ENCODE data around the gene SPAG4.

DNA sequence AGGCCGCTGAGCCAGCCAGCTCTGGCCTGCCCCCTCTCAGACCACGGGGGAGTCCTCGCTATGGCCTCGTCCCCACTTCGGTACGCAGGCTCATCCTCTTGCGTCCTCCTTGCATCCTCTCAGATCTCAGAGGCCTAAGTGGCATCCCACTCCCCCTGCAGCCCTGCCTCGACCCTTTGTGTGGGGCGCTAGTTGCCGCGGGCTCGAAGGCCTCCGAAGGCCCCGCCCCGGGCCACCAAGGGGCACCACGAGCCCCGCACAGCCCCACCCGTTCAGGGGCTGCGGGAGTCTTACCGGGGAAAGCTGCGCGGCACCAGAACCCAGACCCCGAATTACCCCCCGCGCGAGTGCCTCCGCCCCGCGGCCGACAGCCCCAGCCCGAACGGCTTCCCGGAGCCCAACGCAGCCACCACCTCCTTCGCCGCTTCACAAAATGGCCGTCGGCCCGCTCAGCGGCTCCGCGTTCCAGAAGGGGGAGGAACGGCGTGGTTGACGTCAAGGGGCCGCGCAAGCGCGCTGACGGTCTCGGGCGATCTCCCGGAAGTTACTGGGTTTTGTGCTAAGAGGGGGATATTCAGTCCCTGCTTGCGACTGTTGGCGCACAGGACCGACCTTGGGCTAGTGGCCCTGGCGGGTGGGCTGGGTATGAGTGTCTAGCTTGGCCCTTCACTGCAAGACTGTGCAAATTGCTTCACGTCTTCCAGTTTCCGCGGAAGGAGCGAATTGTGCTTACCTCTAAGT, 49.0 kb downstream of the SPAG4 start, which contains the start of the genes CPNE1 and RBM12:
- TF ChIP-seq SUZ12 (IDR thresholded peaks at IDR 0.05; ENCODE audit: extremely low read depth, insufficient read depth, insufficient read length) (no peak), ZNF274 (IDR thresholded peaks at IDR 0.05; ENCODE audit: low read depth, low read length) (no peak)

Data from NT2/D1 (cell line).